NCI-H2171 (cell line): ENCODE results near the gene GLP1R.
A peak's percentile ranks its signal among the peaks of the same experiment; 100 is the strongest.

Source experiments
- DNase-seq: peaks from one replicate; lab custom pipeline; 2025; lab: John Stamatoyannopoulos, UW

GLP1R gene

GRCh38 chr6:39048481-39049399, at the start of gene GLP1R:
TSS of gene GLP1R (plus strand) at chr6:39048781. CDS start at chr6:39048841, 60 bp downstream.
- DNase-seq, result no peak

- no peak for DNase-seq
These were observed 45.5 kb upstream of the GLP1R start for GRCh38 chr6:39003072-39003471.

- no peak for DNase-seq
These were observed 45.1 kb upstream of the GLP1R start for GRCh38 chr6:39003492-39003891.

GRCh38 chr6:39004801-39005200, 43.8 kb upstream of the GLP1R start:
- DNase-seq, result no peak

GRCh38 chr6:39005774-39006173, 42.8 kb upstream of the GLP1R start:
- DNase-seq, result no peak

GRCh38 chr6:39007575-39007974, 41.0 kb upstream of the GLP1R start:
- no peak for DNase-seq

- no peak for DNase-seq
These were observed 39.8 kb upstream of the GLP1R start for GRCh38 chr6:39008737-39009136.

- DNase-seq, result no peak
These were observed 39.1 kb upstream of the GLP1R start for GRCh38 chr6:39009476-39009875.

- DNase-seq, result no peak
These were observed 31.6 kb upstream of the GLP1R start for GRCh38 chr6:39016839-39017546.

- no peak for DNase-seq
These were observed 31.1 kb upstream of the GLP1R start for GRCh38 chr6:39017547-39017880.

- no peak for DNase-seq
These were observed 30.5 kb upstream of the GLP1R start for GRCh38 chr6:39018103-39018502.

GRCh38 chr6:39020136-39020535, 28.4 kb upstream of the GLP1R start:
- no peak for DNase-seq

GRCh38 chr6:39021041-39021440, 27.5 kb upstream of the GLP1R start:
- DNase-seq, result no peak

- no peak for DNase-seq
These were observed 26.8 kb upstream of the GLP1R start for GRCh38 chr6:39021779-39022178.

- no peak for DNase-seq
These were observed 22.4 kb upstream of the GLP1R start for GRCh38 chr6:39026175-39026574.

GRCh38 chr6:39029156-39030011, 19.2 kb upstream of the GLP1R start:
- peak; percentile 4 for DNase-seq

GRCh38 chr6:39035681-39036080, 12.9 kb upstream of the GLP1R start:
- DNase-seq, result no peak

- DNase-seq, result no peak
These were observed 11.5 kb upstream of the GLP1R start for GRCh38 chr6:39037082-39037508.

- DNase-seq, result peak; percentile 29
These were observed 10.9 kb upstream of the GLP1R start for GRCh38 chr6:39037707-39038106.

GRCh38 chr6:39040080-39040673, 8.4 kb upstream of the GLP1R start:
- no peak for DNase-seq

- no peak for DNase-seq
These were observed 7.5 kb upstream of the GLP1R start for GRCh38 chr6:39041072-39041471.

- DNase-seq, result no peak
These were observed 4.8 kb upstream of the GLP1R start for GRCh38 chr6:39043776-39044175.
